A549 (cell line): ENCODE measurements around the gene TIMM44.

ENCODE experiments used
- CTCF ChIP-seq: fragments of >200 bp; sonication (Bioruptor Twin); formaldehyde crosslinking; IDR thresholded peaks from 3 replicates; pipeline ENCODE4 v1.5.1; 2016
- POLR2A ChIP-seq: IDR thresholded peaks from 2 replicates; pipeline ENCODE4 v1.6.1; 2012; ENCODE audit warnings: mild to moderate bottlenecking, low read length
- TP53 ChIP-seq: fragments of 250-450 bp; sonication (Bioruptor Pico); IDR thresholded peaks from 2 replicates; pipeline ENCODE4 v1.5.0; 2021; ENCODE audit warnings: mild to moderate bottlenecking, moderate library complexity
- USF2 ChIP-seq: fragments of 450-650 bp; IDR thresholded peaks from 2 replicates; pipeline ENCODE4 v1.6.1; 2014; ENCODE audit warnings: antibody characterized with exemption
- ZNF302 ChIP-seq: fragments of 250-450 bp; sonication (Bioruptor Pico); IDR thresholded peaks from 2 replicates; pipeline ENCODE4 v1.9.0; 2021; ENCODE audit warnings: inconsistent platforms, mild to moderate bottlenecking, moderate library complexity

GRCh38 chr19:7983995-7984837 lies 40.8 kb upstream of the TIMM44 start:
- no peak for TF ChIP-seq CTCF
- TF ChIP-seq TP53 (CRISPR knock-in tag), result no peak
- TF ChIP-seq ZNF302 (CRISPR knock-in tag), result no peak
- no peak for TF ChIP-seq USF2
- TF ChIP-seq POLR2A, result no peak
